ENCODE measurements around the gene IKZF5.

Gene IKZF5

DNA sequence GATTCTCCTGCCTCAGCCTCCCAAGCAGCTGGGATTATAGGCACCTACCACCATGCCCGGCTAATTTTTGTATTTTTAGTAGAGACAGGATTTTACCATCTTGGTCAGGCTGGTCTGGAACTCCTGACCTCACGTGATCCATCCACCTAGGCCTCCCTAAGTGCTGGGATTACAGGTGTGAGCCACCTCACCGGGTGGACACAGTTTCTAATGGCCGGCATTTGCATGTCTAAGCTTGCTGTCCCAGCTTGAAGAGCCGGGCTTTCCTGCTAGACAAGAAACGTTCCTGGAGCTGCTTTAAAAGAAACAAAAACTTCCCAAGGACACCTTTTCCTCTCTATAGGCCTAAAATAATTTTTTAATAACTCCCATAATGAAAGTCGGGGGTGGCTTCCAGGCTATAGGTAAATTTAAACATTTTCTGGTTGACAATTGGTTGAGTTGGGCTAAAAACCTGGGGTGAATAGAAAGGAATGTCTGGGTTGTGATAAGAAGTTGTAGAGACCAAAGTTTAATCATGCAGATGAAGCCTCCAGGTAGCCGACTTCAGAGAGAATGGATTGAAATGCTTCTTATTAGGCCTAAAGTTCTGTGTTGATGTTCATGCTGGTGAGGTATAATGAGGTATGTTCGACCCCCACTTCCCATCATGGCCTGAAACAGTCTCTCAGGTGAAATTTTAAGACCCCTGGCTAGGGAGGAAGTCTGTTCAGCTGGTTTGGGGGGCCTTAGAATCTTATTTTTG is 9.0 kb upstream of the IKZF5 start:
- in situ Hi-C loops (cut with MboI; ENCODE audit: low sequenced_read_pairs) = no loop called here

GRCh38 chr10:123016228-123016627 is 7.6 kb upstream of the IKZF5 start:
- in situ Hi-C loops (cut with MboI; ENCODE audit: low sequenced_read_pairs) = no loop called here

GRCh38 chr10:123014772-123015171 is 6.2 kb upstream of the IKZF5 start:
- in situ Hi-C loops (cut with MboI; ENCODE audit: low sequenced_read_pairs) = no loop called here

- in situ Hi-C loops (cut with MboI; ENCODE audit: low sequenced_read_pairs) = no loop called here
Observed at GRCh38 chr10:123013456-123014419, 5.1 kb upstream of the IKZF5 start.

GRCh38 chr10:123011987-123012386 is 3.4 kb upstream of the IKZF5 start:
- in situ Hi-C loops (cut with MboI; ENCODE audit: low sequenced_read_pairs) = no loop called here

GRCh38 chr10:123009105-123009820 is 668 bp upstream of the IKZF5 start:
- in situ Hi-C loops (cut with MboI; ENCODE audit: low sequenced_read_pairs) = no loop called here

DNA sequence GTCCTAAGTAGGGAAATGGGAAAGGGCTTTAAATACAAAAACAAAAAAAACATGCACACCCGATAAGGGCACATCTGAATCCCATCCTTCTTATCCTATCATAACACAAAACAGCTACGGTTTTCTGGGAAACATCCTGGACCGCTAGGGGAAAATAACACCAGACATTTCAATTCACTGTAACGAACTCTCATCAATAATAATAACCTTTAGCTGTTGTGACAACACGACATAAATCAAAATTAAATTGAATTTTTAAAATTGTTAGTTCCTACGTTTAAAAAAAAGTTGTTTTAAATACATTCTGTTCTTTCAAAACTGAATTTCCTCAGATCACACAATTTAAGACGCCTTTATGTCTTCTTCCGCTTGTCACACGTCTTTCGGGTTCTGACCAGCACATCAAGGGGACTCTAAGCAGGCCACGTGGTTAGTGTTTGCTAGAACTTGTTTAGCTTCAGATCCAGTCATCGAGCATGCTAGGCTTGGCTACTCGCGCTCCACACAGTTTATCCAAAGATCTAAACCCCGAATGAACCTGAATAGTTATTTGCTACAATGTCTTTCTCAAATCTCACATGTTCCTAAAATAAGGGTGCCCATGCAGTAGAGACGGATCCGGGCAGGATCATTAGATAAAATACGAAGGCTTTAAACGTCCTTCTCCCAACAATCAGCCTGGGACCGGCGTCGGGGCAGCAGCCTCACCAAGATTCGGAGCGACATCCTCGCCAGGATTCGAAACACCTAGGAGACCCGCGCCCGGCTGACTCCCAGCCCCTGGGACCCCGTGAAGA is 839 bp downstream of the IKZF5 start:
- in situ Hi-C loops (cut with MboI; ENCODE audit: low sequenced_read_pairs) = no loop called here

- in situ Hi-C loops (cut with MboI; ENCODE audit: low sequenced_read_pairs) = no loop called here
Observed at GRCh38 chr10:123004298-123004697, 4.3 kb downstream of the IKZF5 start.

- in situ Hi-C loops (cut with MboI; ENCODE audit: low sequenced_read_pairs) = no loop called here
Observed at GRCh38 chr10:123001370-123001769, 7.2 kb downstream of the IKZF5 start.

DNA sequence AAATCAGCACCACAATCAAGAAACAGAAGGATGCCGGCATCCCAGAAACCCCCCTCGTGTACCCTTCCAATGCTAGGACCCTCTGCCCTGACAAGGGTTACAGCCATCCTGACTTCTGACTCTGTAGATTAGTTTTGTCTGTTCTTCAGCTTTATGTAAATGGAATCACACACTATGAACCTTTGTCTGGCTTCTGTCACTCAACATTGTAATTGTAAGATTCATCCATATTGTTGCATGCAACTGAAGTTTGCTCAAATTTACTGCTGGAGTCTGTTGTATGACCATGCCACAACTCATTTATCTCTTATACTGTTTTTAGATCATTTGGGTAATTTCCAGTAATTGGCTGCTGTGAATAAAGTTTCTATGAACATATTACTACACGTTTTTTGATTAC is 8.4 kb downstream of the IKZF5 start:
- in situ Hi-C loops (cut with MboI; ENCODE audit: low sequenced_read_pairs) = no loop called here

DNA sequence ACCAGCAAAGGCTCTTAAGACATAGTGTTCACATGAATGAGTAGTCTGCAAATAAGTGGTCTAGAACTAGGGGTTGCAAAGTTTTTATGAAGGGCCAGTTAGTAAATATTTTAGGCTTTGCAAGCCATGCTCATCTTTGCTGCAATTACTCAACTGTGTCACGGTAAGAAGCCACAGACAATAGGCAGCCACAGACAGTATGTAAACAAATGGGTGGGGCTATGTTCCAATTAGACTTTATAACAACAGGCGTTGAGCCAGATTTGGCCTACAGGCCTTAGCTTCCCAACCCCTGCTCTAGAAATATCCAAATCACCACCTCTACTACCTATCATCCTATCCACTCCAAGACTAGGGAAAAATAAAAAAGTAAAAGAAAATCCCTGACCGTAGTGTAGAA is 9.2 kb downstream of the IKZF5 start:
- in situ Hi-C loops (cut with MboI; ENCODE audit: low sequenced_read_pairs) = no loop called here

GRCh38 chr10:122998934-122999333 is 9.7 kb downstream of the IKZF5 start:
- in situ Hi-C loops (cut with MboI; ENCODE audit: low sequenced_read_pairs) = no loop called here

GRCh38 chr10:122998360-122998917 is 10.2 kb downstream of the IKZF5 start:
- in situ Hi-C loops (cut with MboI; ENCODE audit: low sequenced_read_pairs) = no loop called here

DNA sequence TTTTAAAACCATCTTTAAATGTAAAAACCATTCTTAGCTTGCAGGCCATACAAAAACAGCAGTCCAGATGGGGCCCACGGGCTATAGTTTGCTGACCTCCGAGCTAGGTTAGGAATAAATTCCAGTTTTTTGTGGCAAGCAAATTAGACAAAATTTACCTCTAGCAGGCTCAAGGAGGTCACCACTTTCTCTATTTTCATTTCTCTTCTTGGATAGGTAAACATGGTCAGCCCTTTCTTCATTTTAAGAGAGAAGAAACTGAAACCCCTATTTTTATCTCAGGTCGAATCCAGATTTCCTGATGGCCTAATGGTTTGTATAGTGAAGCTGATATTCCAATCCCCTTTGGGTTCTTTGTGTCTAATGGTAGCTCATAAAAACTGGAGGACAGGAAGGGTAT is 10.7 kb downstream of the IKZF5 start:
- in situ Hi-C loops (cut with MboI; ENCODE audit: low sequenced_read_pairs) = no loop called here

- in situ Hi-C loops (cut with MboI; ENCODE audit: low sequenced_read_pairs) = no loop called here
Observed at GRCh38 chr10:122995936-122996335, 12.7 kb downstream of the IKZF5 start.

DNA sequence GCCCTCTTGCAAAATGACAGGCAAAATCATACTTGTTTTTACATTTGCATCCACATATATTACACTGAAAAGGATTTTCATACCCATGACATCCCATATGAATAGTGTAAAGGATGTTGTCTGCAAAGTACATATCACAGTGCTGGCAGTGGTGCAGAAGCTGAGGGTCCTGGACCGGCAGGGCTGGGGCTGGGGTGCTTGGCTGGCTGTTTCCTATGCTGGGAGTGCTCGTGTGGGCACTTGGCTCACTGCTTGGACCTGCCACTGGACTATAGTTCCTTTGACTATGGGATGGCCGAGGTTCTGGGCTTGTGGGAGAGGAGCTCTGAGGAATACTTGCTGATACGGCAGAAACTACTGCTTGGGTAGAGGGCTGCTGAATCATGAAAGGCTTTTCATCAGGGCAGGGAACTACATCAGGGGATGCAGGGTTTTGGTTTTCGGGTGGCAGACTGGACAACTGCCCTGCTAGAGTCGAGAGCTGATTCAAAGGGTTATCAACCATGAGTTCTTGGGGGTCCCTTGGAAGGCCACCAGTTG is 14.7 kb downstream of the IKZF5 start:
- in situ Hi-C loops (cut with MboI; ENCODE audit: low sequenced_read_pairs) = no loop called here

DNA sequence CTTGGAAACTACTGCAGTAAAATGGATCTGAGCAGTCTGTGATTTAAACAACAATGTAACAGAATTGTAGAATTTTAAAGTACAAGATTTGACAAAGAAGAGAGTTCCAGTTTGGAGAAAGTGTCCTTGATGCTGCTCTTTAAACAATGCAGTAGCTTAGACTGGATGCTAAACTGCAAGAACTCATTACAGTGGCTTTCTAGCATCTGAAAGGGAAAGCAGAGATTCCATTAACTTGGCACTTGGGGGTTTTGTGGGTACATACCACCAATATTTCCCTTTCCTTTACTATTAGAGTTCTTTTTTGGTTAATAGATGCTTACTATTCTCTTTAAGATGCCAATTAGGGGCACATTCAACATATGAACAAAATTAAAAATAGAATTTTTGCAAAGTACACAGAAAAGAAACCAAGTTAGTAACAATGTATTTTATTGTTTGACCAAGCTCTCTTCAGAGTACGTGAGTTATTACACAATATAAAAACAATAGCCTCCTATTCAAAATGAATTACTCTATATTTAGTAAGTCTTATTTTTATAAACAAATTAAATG is 16.5 kb downstream of the IKZF5 start:
- in situ Hi-C loops (cut with MboI; ENCODE audit: low sequenced_read_pairs) = no loop called here

- in situ Hi-C loops (cut with MboI; ENCODE audit: low sequenced_read_pairs) = no loop called here
Observed at GRCh38 chr10:122990278-122990677, 18.3 kb downstream of the IKZF5 start.

- in situ Hi-C loops (cut with MboI; ENCODE audit: low sequenced_read_pairs) = no loop called here
Observed at GRCh38 chr10:122988501-122988900, 20.1 kb downstream of the IKZF5 start.

DNA sequence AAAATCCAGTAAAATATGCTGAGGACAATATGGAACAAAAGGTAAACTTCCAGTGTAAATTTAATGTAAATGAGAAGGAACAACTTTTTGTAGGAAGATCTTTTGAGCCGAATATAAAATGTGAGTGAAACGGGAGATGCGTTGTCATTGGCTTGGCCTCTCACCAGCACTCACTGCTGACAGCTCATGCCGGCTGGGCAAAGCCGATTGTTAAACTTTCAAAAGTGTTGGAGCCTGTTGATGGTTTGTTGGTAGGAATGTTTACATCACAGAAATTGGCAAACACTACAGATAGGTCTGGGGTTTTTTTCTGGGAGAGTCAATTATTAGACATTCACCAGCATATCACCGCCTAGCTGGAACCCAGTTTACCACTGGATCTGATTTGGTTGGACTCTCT is 22.3 kb downstream of the IKZF5 start:
- in situ Hi-C loops (cut with MboI; ENCODE audit: low sequenced_read_pairs) = no loop called here

Measured in HL-60/S4 treated with retinoic acid at 250 ng/mL for 4 days and 3 days (cell line).